ENCODE data around the gene LARP4B.

DNA sequence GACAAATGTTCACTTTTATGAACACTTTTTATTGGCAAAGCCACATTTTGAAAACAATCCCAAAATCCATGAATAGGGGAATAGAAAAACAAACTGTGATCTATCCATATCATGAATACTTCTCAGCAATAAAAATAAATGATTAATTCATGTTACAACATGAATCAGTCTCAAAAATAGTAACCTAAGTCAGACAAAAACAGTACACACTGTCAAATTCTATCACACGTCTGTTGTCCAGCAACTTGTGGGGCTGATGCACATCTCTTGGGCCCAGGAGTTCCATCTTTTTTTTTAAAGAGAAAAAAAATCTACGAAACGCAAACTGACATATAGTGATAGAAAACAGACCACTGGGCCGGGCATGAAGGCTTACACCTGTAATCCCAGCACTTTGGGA, 71.0 kb downstream of the LARP4B start:
- TF ChIP-seq, protein P1, sequence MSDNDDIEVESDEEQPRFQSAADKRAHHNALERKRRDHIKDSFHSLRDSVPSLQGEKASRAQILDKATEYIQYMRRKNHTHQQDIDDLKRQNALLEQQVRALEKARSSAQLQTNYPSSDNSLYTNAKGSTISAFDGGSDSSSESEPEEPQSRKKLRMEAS (IDR thresholded peaks at IDR 0.05), result no peak
- no peak for TF ChIP-seq SP1 (IDR thresholded peaks at IDR 0.05)
- TF ChIP-seq, protein P2, sequence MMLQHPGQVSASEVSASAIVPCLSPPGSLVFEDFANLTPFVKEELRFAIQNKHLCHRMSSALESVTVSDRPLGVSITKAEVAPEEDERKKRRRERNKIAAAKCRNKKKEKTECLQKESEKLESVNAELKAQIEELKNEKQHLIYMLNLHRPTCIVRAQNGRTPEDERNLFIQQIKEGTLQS (IDR thresholded peaks at IDR 0.05), result no peak
- TF ChIP-seq, protein P3, sequence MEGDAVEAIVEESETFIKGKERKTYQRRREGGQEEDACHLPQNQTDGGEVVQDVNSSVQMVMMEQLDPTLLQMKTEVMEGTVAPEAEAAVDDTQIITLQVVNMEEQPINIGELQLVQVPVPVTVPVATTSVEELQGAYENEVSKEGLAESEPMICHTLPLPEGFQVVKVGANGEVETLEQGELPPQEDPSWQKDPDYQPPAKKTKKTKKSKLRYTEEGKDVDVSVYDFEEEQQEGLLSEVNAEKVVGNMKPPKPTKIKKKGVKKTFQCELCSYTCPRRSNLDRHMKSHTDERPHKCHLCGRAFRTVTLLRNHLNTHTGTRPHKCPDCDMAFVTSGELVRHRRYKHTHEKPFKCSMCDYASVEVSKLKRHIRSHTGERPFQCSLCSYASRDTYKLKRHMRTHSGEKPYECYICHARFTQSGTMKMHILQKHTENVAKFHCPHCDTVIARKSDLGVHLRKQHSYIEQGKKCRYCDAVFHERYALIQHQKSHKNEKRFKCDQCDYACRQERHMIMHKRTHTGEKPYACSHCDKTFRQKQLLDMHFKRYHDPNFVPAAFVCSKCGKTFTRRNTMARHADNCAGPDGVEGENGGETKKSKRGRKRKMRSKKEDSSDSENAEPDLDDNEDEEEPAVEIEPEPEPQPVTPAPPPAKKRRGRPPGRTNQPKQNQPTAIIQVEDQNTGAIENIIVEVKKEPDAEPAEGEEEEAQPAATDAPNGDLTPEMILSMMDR (IDR thresholded peaks at IDR 0.05; ENCODE audit: low read depth, low read length, missing input control), result no peak
- TF ChIP-seq, protein P4, sequence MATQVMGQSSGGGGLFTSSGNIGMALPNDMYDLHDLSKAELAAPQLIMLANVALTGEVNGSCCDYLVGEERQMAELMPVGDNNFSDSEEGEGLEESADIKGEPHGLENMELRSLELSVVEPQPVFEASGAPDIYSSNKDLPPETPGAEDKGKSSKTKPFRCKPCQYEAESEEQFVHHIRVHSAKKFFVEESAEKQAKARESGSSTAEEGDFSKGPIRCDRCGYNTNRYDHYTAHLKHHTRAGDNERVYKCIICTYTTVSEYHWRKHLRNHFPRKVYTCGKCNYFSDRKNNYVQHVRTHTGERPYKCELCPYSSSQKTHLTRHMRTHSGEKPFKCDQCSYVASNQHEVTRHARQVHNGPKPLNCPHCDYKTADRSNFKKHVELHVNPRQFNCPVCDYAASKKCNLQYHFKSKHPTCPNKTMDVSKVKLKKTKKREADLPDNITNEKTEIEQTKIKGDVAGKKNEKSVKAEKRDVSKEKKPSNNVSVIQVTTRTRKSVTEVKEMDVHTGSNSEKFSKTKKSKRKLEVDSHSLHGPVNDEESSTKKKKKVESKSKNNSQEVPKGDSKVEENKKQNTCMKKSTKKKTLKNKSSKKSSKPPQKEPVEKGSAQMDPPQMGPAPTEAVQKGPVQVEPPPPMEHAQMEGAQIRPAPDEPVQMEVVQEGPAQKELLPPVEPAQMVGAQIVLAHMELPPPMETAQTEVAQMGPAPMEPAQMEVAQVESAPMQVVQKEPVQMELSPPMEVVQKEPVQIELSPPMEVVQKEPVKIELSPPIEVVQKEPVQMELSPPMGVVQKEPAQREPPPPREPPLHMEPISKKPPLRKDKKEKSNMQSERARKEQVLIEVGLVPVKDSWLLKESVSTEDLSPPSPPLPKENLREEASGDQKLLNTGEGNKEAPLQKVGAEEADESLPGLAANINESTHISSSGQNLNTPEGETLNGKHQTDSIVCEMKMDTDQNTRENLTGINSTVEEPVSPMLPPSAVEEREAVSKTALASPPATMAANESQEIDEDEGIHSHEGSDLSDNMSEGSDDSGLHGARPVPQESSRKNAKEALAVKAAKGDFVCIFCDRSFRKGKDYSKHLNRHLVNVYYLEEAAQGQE (IDR thresholded peaks at IDR 0.05), result no peak
- no peak for TF ChIP-seq TAF1 (conservative IDR thresholded peaks at IDR 0.05)
- TF ChIP-seq EGR1 (IDR thresholded peaks at IDR 0.05; ENCODE audit: low read depth in 2 of 2), result no peak
